ENCODE results near the gene GPR21. TPM values are rescaled to one million over a fixed set of nuclear protein-coding genes. Genes with fewer than 3 reads are reported as not detected.

GPR21 gene
- polyA plus RNA-seq, 1 of the 3 experiments (the other 2 are of a cell fraction) = not detected

DNA sequence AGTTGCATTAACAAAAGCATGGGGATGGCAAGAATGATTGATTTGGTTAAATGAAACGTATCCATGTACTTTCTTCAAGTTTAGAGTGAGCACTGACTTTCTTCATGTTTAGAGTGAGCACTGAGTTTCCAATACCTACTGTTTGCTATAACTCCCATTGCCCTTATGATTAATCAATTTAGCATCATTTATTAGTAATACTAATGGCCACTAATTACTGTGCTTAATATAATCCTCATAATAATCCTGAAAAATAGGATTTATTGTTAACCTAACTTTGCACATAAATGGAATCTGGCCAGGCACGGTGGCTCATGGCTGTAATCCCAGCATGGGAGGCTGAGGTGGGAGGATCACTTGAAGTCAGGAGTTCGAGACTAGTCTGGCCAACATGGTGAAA is 22.1 kb upstream of the GPR21 start:
- H3K4me2 ChIP-seq = no peak overlapping the region
- POLR2A ChIA-PET = no interaction called here
- no peaks in the 10 kb centered on the region for H3K9me3 ChIP-seq
- H3K4me3 ChIP-seq (ENCODE audit: low read depth in 2 of 2, low read length in 1 of 2) = no peak overlapping the region
- H3K4me1 ChIP-seq (ENCODE audit: control insufficient read depth in 1 of 2, insufficient read depth in 2 of 2, low read depth in 1 of 2, low read length in 1 of 2) = no peaks in the 10 kb centered on the region
- no peak overlapping the region for H3K9ac ChIP-seq
- H3K27ac ChIP-seq (ENCODE audit: low read depth in 2 of 2, low read length in 1 of 2) = no peak overlapping the region
- CTCF ChIA-PET = interaction anchor here (0.7 to 2.3 kb wide), 2 partner anchors 50 to 338 kb away, joined by 3 to 6 read pairs; no protein-coding TSS in a partner anchor
- TF ChIP-seq POLR2AphosphoS5 (IDR thresholded peaks at IDR 0.05; ENCODE audit: low read depth, low read length) (no peak), PBX3 (IDR thresholded peaks at IDR 0.05) (no peak), SMC3 (IDR thresholded peaks at IDR 0.05; ENCODE audit: low read depth, low read length) (no peak)
- TF ChIP-seq, protein P1, sequence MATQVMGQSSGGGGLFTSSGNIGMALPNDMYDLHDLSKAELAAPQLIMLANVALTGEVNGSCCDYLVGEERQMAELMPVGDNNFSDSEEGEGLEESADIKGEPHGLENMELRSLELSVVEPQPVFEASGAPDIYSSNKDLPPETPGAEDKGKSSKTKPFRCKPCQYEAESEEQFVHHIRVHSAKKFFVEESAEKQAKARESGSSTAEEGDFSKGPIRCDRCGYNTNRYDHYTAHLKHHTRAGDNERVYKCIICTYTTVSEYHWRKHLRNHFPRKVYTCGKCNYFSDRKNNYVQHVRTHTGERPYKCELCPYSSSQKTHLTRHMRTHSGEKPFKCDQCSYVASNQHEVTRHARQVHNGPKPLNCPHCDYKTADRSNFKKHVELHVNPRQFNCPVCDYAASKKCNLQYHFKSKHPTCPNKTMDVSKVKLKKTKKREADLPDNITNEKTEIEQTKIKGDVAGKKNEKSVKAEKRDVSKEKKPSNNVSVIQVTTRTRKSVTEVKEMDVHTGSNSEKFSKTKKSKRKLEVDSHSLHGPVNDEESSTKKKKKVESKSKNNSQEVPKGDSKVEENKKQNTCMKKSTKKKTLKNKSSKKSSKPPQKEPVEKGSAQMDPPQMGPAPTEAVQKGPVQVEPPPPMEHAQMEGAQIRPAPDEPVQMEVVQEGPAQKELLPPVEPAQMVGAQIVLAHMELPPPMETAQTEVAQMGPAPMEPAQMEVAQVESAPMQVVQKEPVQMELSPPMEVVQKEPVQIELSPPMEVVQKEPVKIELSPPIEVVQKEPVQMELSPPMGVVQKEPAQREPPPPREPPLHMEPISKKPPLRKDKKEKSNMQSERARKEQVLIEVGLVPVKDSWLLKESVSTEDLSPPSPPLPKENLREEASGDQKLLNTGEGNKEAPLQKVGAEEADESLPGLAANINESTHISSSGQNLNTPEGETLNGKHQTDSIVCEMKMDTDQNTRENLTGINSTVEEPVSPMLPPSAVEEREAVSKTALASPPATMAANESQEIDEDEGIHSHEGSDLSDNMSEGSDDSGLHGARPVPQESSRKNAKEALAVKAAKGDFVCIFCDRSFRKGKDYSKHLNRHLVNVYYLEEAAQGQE (IDR thresholded peaks at IDR 0.05; ENCODE audit: low read depth, low read length) = no peak
- no peaks in the 10 kb centered on the region for H3K79me2 ChIP-seq (ENCODE audit: insufficient read depth)
- WGBS (ENCODE audit: low lambda C conversion rate) = 98% methylated on average over 3 of the region's 3 CpGs
- peaks cover 5% of the 10 kb centered on the region for H3F3A ChIP-seq (replicated peaks; ENCODE audit: insufficient read depth)
- no peaks in the 10 kb centered on the region for H4K20me1 ChIP-seq (ENCODE audit: insufficient read depth)
- DNase-seq = no peak
- H3K36me3 ChIP-seq (replicated peaks in 1 of 2; ENCODE audit: control insufficient read depth in 1 of 2, insufficient read depth in 2 of 2, low read length in 1 of 2) = peaks cover 39 to 66% of the 10 kb centered on the region in 2 experiments
- H3K27me3 ChIP-seq (ENCODE audit: insufficient read depth) = no peaks in the 10 kb centered on the region
- no peak overlapping the region for H2AFZ ChIP-seq (ENCODE audit: low read depth)
- H3K9me2 ChIP-seq = no peaks in the 10 kb centered on the region

GRCh38 chr9:123011878-123012528 is 21.5 kb upstream of the GPR21 start:
- H3K9me2 ChIP-seq = no peaks in the 10 kb centered on the region
- H3K79me2 ChIP-seq (ENCODE audit: insufficient read depth) = no peaks in the 10 kb centered on the region
- no peaks in the 10 kb centered on the region for H4K20me1 ChIP-seq (ENCODE audit: insufficient read depth)
- no peaks in the 10 kb centered on the region for H3K9me3 ChIP-seq
- H3K4me2 ChIP-seq = no peak overlapping the region
- H3K4me1 ChIP-seq (ENCODE audit: control insufficient read depth in 1 of 2, insufficient read depth in 2 of 2, low read depth in 1 of 2, low read length in 1 of 2) = no peaks in the 10 kb centered on the region; a peak in 1 of 4 replicates
- no peak for TF ChIP-seq MEF2A (IDR thresholded peaks at IDR 0.05; ENCODE audit: borderline replicate concordance, low read depth)
- TF ChIP-seq, protein P2, sequence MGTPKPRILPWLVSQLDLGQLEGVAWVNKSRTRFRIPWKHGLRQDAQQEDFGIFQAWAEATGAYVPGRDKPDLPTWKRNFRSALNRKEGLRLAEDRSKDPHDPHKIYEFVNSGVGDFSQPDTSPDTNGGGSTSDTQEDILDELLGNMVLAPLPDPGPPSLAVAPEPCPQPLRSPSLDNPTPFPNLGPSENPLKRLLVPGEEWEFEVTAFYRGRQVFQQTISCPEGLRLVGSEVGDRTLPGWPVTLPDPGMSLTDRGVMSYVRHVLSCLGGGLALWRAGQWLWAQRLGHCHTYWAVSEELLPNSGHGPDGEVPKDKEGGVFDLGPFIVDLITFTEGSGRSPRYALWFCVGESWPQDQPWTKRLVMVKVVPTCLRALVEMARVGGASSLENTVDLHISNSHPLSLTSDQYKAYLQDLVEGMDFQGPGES (IDR thresholded peaks at IDR 0.05; ENCODE audit: low read depth, low read length) = no peak
- TF ChIP-seq FOSL2 (IDR thresholded peaks at IDR 0.05; ENCODE audit: borderline replicate concordance, low read depth) = no peak
- TF ChIP-seq, protein P3, sequence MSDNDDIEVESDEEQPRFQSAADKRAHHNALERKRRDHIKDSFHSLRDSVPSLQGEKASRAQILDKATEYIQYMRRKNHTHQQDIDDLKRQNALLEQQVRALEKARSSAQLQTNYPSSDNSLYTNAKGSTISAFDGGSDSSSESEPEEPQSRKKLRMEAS (IDR thresholded peaks at IDR 0.05; ENCODE audit: low read depth) = no peak
- no peak for TF ChIP-seq TEAD4 (IDR thresholded peaks at IDR 0.05; ENCODE audit: borderline replicate concordance, insufficient read depth)
- TF ChIP-seq NFIC (IDR thresholded peaks at IDR 0.05; ENCODE audit: borderline replicate concordance) = no peak
- TF ChIP-seq JUND (IDR thresholded peaks at IDR 0.05) = no peak
- TF ChIP-seq TAF1 (IDR thresholded peaks at IDR 0.05; ENCODE audit: borderline replicate concordance, low read depth, low read length) = no peak
- no peak for TF ChIP-seq FOXM1 (IDR thresholded peaks at IDR 0.05; ENCODE audit: low read depth)
- TF ChIP-seq, protein P4, sequence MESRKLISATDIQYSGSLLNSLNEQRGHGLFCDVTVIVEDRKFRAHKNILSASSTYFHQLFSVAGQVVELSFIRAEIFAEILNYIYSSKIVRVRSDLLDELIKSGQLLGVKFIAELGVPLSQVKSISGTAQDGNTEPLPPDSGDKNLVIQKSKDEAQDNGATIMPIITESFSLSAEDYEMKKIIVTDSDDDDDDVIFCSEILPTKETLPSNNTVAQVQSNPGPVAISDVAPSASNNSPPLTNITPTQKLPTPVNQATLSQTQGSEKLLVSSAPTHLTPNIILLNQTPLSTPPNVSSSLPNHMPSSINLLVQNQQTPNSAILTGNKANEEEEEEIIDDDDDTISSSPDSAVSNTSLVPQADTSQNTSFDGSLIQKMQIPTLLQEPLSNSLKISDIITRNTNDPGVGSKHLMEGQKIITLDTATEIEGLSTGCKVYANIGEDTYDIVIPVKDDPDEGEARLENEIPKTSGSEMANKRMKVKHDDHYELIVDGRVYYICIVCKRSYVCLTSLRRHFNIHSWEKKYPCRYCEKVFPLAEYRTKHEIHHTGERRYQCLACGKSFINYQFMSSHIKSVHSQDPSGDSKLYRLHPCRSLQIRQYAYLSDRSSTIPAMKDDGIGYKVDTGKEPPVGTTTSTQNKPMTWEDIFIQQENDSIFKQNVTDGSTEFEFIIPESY (IDR thresholded peaks at IDR 0.05; ENCODE audit: borderline replicate concordance, low read depth) = no peak
- TF ChIP-seq SMC3 (IDR thresholded peaks at IDR 0.05; ENCODE audit: low read depth, low read length) = no peak
- H2AFZ ChIP-seq (ENCODE audit: low read depth) = no peak overlapping the region
- no peak for DNase-seq
- H3K9ac ChIP-seq = no peak overlapping the region
- POLR2A ChIA-PET = no interaction called here
- H3K27me3 ChIP-seq (ENCODE audit: insufficient read depth) = no peaks in the 10 kb centered on the region
- no peak overlapping the region for H3K4me3 ChIP-seq (ENCODE audit: low read depth in 2 of 2, low read length in 1 of 2)
- H3K36me3 ChIP-seq (replicated peaks in 1 of 2; ENCODE audit: control insufficient read depth in 1 of 2, insufficient read depth in 2 of 2, low read length in 1 of 2) = peaks cover 45 to 70% of the 10 kb centered on the region in 2 experiments
- 87% methylated on average over 3 of the region's 3 CpGs for WGBS (ENCODE audit: low lambda C conversion rate)
- CTCF ChIA-PET = interaction anchor here (0.7 to 2.3 kb wide), 2 partner anchors 50 to 338 kb away, joined by 3 to 6 read pairs; no protein-coding TSS in a partner anchor
- H3F3A ChIP-seq (replicated peaks; ENCODE audit: insufficient read depth) = peaks cover 5% of the 10 kb centered on the region
- no peak overlapping the region for H3K27ac ChIP-seq (ENCODE audit: low read depth in 2 of 2, low read length in 1 of 2)
